Measurements from ENCODE around the gene AUTS2. TPM values are rescaled to one million over a fixed set of nuclear protein-coding genes. Genes with fewer than 3 reads are reported as not detected.

Gene AUTS2
- total and polyA plus RNA-seq, 4 donors = 4.9 to 24.4 (median 7.0) TPM

DNA sequence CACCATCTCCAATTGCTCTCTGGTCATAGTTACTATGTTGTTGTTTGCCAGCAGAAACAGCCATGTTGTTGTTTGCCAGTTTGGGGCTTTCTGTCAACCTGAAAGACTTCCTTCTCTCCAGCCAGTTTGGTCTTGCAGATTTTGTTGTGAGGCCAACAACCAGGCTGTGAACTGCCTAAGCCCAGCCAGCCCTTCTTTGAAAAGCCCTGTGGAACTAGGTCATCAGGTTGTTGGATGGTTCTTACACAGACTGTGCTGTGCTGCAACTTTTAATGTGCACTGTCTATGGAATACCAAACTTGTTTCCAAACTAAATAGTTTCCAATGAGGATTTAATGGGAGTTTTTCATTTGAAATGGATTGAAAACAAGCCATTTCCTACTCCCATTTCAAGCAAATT, 940.9 kb downstream of the AUTS2 start:
- Histone ChIP-seq H3K9me3 (ENCODE audit: control insufficient read depth in 4 of 4, low read length in 3 of 4) (no peaks in the 10 kb centered on the region), H3K27ac (ENCODE audit: low read depth in 1 of 2, low read length in 2 of 2) (no peak overlapping the region), H3K4me3 (ENCODE audit: low read depth in 1 of 3, low read length in 3 of 3) (no peak overlapping the region), H3K9ac (ENCODE audit: low read depth in 1 of 2, low read length in 2 of 2) (no peak overlapping the region), H3K27me3 (ENCODE audit: control insufficient read depth in 4 of 4, insufficient read depth in 4 of 4, low read length in 3 of 4) (no peaks in the 10 kb centered on the region), H3K36me3 (ENCODE audit: control insufficient read depth in 4 of 4, insufficient read depth in 3 of 4, low read depth in 1 of 4, low read length in 3 of 4) (no peaks in the 10 kb centered on the region), H3K4me1 (ENCODE audit: control insufficient read depth in 4 of 4, insufficient read depth in 4 of 4, low read length in 3 of 4) (peaks cover 0 to 3% (median 0%) of the 10 kb centered on the region in 4 donors)
- no peak for DNase-seq (ENCODE audit: low spot score)
- TF ChIP-seq GABPA (IDR thresholded peaks at IDR 0.05 in 1 of 2, conservative IDR thresholded peaks at IDR 0.05 in 1 of 2) (no peak), HNF4A (conservative IDR thresholded peaks at IDR 0.05) (no peak), FOXA2 (IDR thresholded peaks at IDR 0.05) (no peak), JUND (IDR thresholded peaks at IDR 0.05) (no peak)
- TF ChIP-seq, protein P1, sequence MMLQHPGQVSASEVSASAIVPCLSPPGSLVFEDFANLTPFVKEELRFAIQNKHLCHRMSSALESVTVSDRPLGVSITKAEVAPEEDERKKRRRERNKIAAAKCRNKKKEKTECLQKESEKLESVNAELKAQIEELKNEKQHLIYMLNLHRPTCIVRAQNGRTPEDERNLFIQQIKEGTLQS (IDR thresholded peaks at IDR 0.05) = no peak

DNA sequence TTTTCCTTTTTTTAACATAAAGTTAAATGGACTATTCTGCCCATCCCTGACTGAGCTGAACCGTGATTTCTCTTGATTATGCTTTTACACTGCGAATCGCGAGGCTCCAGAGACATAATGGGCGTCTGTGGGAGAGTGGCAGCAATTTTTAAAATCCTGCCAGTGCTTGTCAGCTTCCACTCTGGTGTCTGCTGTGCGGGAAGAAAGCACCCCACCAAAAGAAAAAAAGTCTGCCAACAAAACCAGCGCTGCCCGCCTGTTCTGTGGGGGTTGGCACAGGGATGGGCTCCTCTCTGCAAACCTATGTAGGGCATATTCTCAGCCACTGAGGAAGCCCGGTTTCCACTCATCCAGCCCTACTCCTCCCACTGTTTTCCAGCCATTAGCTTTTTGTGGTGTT, 941.3 kb downstream of the AUTS2 start:
- H3K4me3 ChIP-seq (ENCODE audit: low read depth in 1 of 3, low read length in 3 of 3) = no peak overlapping the region
- 96% methylated on average over 9 of the region's 9 CpGs for WGBS
- no peaks in the 10 kb centered on the region for H3K36me3 ChIP-seq (ENCODE audit: control insufficient read depth in 4 of 4, insufficient read depth in 3 of 4, low read depth in 1 of 4, low read length in 3 of 4)

More for the DNA sequence above, 941.3 kb downstream of the AUTS2 start:
- peaks cover 0 to 3% (median 0%) of the 10 kb centered on the region in 4 donors for H3K4me1 ChIP-seq (ENCODE audit: control insufficient read depth in 4 of 4, insufficient read depth in 4 of 4, low read length in 3 of 4)
- TF ChIP-seq FOXA2 (IDR thresholded peaks at IDR 0.05) = no peak
- TF ChIP-seq, protein P2, sequence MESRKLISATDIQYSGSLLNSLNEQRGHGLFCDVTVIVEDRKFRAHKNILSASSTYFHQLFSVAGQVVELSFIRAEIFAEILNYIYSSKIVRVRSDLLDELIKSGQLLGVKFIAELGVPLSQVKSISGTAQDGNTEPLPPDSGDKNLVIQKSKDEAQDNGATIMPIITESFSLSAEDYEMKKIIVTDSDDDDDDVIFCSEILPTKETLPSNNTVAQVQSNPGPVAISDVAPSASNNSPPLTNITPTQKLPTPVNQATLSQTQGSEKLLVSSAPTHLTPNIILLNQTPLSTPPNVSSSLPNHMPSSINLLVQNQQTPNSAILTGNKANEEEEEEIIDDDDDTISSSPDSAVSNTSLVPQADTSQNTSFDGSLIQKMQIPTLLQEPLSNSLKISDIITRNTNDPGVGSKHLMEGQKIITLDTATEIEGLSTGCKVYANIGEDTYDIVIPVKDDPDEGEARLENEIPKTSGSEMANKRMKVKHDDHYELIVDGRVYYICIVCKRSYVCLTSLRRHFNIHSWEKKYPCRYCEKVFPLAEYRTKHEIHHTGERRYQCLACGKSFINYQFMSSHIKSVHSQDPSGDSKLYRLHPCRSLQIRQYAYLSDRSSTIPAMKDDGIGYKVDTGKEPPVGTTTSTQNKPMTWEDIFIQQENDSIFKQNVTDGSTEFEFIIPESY (IDR thresholded peaks at IDR 0.05) = no peak
- TF ChIP-seq FOXA1 (IDR thresholded peaks at IDR 0.05) = no peak
- no peak for TF ChIP-seq RXRA (IDR thresholded peaks at IDR 0.05)
- TF ChIP-seq JUND (IDR thresholded peaks at IDR 0.05) = no peak
- no peak for TF ChIP-seq SP1 (IDR thresholded peaks at IDR 0.05)
- no peak for TF ChIP-seq EGR1 (IDR thresholded peaks at IDR 0.05; ENCODE audit: low read depth in 2 of 2)
- no peak for TF ChIP-seq RAD21 (IDR thresholded peaks at IDR 0.05)
- TF ChIP-seq, protein P3, sequence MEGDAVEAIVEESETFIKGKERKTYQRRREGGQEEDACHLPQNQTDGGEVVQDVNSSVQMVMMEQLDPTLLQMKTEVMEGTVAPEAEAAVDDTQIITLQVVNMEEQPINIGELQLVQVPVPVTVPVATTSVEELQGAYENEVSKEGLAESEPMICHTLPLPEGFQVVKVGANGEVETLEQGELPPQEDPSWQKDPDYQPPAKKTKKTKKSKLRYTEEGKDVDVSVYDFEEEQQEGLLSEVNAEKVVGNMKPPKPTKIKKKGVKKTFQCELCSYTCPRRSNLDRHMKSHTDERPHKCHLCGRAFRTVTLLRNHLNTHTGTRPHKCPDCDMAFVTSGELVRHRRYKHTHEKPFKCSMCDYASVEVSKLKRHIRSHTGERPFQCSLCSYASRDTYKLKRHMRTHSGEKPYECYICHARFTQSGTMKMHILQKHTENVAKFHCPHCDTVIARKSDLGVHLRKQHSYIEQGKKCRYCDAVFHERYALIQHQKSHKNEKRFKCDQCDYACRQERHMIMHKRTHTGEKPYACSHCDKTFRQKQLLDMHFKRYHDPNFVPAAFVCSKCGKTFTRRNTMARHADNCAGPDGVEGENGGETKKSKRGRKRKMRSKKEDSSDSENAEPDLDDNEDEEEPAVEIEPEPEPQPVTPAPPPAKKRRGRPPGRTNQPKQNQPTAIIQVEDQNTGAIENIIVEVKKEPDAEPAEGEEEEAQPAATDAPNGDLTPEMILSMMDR (IDR thresholded peaks at IDR 0.05; ENCODE audit: low read depth, low read length, missing input control) = no peak
- no peak for TF ChIP-seq YY1 (IDR thresholded peaks at IDR 0.05)
- TF ChIP-seq GABPA (IDR thresholded peaks at IDR 0.05 in 1 of 2, conservative IDR thresholded peaks at IDR 0.05 in 1 of 2) = no peak
- no peak for TF ChIP-seq TAF1 (conservative IDR thresholded peaks at IDR 0.05)
- TF ChIP-seq HNF4G (IDR thresholded peaks at IDR 0.05) = no peak
- no peak for TF ChIP-seq REST (IDR thresholded peaks at IDR 0.05)
- no peak for TF ChIP-seq HNF4A (conservative IDR thresholded peaks at IDR 0.05)
- no peaks in the 10 kb centered on the region for H3K27me3 ChIP-seq (ENCODE audit: control insufficient read depth in 4 of 4, insufficient read depth in 4 of 4, low read length in 3 of 4)
- no peak overlapping the region for H3K27ac ChIP-seq (ENCODE audit: low read depth in 1 of 2, low read length in 2 of 2)
- DNase-seq (ENCODE audit: low spot score) = no peak
- H3K9ac ChIP-seq (ENCODE audit: low read depth in 1 of 2, low read length in 2 of 2) = no peak overlapping the region
- H3K9me3 ChIP-seq (ENCODE audit: control insufficient read depth in 4 of 4, low read length in 3 of 4) = no peaks in the 10 kb centered on the region
